ENCODE measurements around the gene RANGAP1. TPM values are rescaled to one million over a fixed set of nuclear protein-coding genes. Genes with fewer than 3 reads are reported as not detected.

RANGAP1 gene, protein sequence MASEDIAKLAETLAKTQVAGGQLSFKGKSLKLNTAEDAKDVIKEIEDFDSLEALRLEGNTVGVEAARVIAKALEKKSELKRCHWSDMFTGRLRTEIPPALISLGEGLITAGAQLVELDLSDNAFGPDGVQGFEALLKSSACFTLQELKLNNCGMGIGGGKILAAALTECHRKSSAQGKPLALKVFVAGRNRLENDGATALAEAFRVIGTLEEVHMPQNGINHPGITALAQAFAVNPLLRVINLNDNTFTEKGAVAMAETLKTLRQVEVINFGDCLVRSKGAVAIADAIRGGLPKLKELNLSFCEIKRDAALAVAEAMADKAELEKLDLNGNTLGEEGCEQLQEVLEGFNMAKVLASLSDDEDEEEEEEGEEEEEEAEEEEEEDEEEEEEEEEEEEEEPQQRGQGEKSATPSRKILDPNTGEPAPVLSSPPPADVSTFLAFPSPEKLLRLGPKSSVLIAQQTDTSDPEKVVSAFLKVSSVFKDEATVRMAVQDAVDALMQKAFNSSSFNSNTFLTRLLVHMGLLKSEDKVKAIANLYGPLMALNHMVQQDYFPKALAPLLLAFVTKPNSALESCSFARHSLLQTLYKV
- 71.2 and 74.4 TPM in 2 replicates for total RNA-seq (2012; rRNA removed)
- 148 and 165 TPM in 2 replicates for polyA plus RNA-seq (2012; rRNA removed)
- 129 and 158 TPM in 2 replicates for polyA plus RNA-seq (2012; cell fraction: cytosol; rRNA removed)
- 168 and 358 TPM in 2 replicates for polyA plus RNA-seq (2012; cell fraction: nucleus; rRNA removed; ENCODE audit: low replicate concordance)
- percentile 90 among the genes with signal in this experiment for Bru-seq, nascent RNA
- BruChase-seq, experiment 1, labeled RNA remaining after a 6-hour chase = percentile 96 among the genes with signal in this experiment
- BruChase-seq, experiment 2, labeled RNA remaining after a 2-hour chase = percentile 88 among the genes with signal in this experiment
- long read RNA-seq, full-length matches to known transcripts = 179 of 370 reads
- long read RNA-seq, partial matches to known transcripts = 83 of 370 reads
- long read RNA-seq, other reads (novel, unspliced or antisense) = 108 of 370 reads

DNA sequence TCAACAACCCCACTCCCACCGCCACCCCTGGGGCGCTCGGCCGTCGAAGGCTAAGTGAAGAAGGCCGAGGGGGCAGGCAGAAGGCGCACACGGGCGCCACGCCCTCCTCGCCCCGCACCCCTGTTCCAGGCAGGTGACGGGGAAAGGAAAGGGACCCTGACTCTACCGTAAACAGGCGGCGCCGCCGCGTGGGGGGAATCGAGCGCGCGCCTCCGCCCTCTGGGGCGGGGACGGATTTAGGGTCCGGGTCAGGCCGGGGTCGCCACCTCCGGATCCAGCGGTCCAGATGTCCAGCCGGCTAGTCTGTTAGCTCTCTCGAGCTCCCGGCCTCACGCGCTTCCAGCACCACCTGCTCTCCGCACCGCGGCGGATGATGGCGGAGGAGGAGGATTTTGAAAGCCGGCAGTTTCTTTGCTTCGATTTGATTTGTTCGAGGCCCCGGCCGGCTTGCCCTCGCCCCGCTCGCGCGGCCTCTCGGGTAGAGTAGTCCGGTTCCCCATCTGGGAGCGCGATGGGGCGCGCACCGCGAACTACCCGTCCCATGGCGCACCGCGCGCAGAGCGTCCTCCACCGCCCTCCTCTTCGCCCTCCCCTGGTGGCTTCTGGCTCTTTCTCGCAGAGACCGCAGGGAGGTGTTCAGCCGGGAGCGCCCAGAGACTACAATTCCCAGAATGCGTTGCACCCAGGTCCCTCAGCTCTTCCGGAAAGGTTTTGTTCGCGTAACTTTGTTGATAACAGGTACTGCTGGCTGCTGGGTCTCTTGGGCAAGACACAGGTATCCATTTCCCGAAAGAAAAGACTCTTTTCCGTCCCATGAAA is at the start of gene RANGAP1:
RANGAP1 (minus strand) TSS at position 368 of the 819 bp plus-strand sequence. CDS start 5,143 bp downstream, outside the sequence.
- Histone ChIP-seq H3K4me1 (ENCODE audit: control insufficient read depth, insufficient read depth, low read length) (peaks cover 24% of the 10 kb centered on the region), H3K4me3 (ENCODE audit: insufficient read depth, low read depth, low read length) (peak within 1 kb of the TSS; percentile 55), H3K36me3 (ENCODE audit: control insufficient read depth, insufficient read depth, low read length) (peaks cover 21% of the 10 kb centered on the region), H3K14ac (replicated peaks; ENCODE audit: low read depth, low read length) (peak within 1 kb of the TSS; percentile 86), H4K8ac (ENCODE audit: low read depth in 2 of 2, low read length in 2 of 2) (peak within 1 kb of the TSS; percentile 77 to 95), H3K56ac (ENCODE audit: extremely low read depth, insufficient read depth, low read length) (peak within 1 kb of the TSS; percentile 92), H3K27ac (ENCODE audit: insufficient read depth, low read length) (peak within 1 kb of the TSS; percentile 81), H2AFZ (replicated peaks; ENCODE audit: low read length, poor library complexity) (peak within 1 kb of the TSS; percentile 89), H3K9ac (ENCODE audit: low read depth, low read length) (peak within 1 kb of the TSS; percentile 81), H2BK5ac (ENCODE audit: low read depth, low read length, poor library complexity, severe bottlenecking) (peak within 1 kb of the TSS; percentile 99), H3K4ac (ENCODE audit: low read depth, low read length) (peak within 1 kb of the TSS; percentile 98), H4K91ac (ENCODE audit: insufficient read depth, low read depth, low read length) (peak within 1 kb of the TSS; percentile 98), H2AK9ac (replicated peaks; ENCODE audit: low read depth, low read length, poor library complexity) (peak within 1 kb of the TSS; percentile 99), H4K5ac (ENCODE audit: low read depth, low read length) (peak within 1 kb of the TSS; percentile 97), H4K20me1 (ENCODE audit: insufficient read depth, low read length) (peaks cover 11% of the 10 kb centered on the region; the same call in 1 of the 2 replicates), H2BK120ac (ENCODE audit: low read depth, low read length) (peak within 1 kb of the TSS; percentile 94), H3K9me1 (ENCODE audit: insufficient read depth, low read length) (peaks cover 15% of the 10 kb centered on the region), H3K18ac (ENCODE audit: low read depth, low read length) (peak within 1 kb of the TSS; percentile 90), H2AK5ac (ENCODE audit: low read depth, low read length) (peak within 1 kb of the TSS; percentile 97), H2BK20ac (ENCODE audit: low read depth, low read length) (peak within 1 kb of the TSS; percentile 94), H3K79me1 (ENCODE audit: low read depth in 1 of 2, low read length in 2 of 2) (peaks cover 19 to 59% of the 10 kb centered on the region in 2 experiments; a peak in 3 of 4 replicates), H3K4me2 (ENCODE audit: low read depth, low read length) (peak within 1 kb of the TSS; percentile 96), H3K23ac (ENCODE audit: low read depth, low read length) (peak within 1 kb of the TSS; percentile 95), H2BK15ac (ENCODE audit: low read depth, low read length) (peak within 1 kb of the TSS; percentile 97), H3K27me3 (ENCODE audit: control insufficient read depth, insufficient read depth, low read length) (no peaks in the 10 kb centered on the region), H3K9me3 (ENCODE audit: control insufficient read depth, insufficient read depth, low read length) (no peaks in the 10 kb centered on the region)
- CTCF ChIA-PET = interaction anchor here (1.1 kb wide), 1 partner anchor 22 kb away, joined by 3 read pairs; no protein-coding TSS in a partner anchor
- BruUV-seq (replicated peaks) = no TSS peak
- dilution Hi-C loops (cut with HindIII; ENCODE audit: low sequenced_read_pairs, unreplicated experiment) (no loop called here), intact Hi-C loops (cut with micrococcal nuclease) (loop anchor here (1.0 to 2.0 kb wide), 2 partner anchors 15 to 160 kb away; partner anchors contain the start of genes TOB2 and ZC3H7B), in situ Hi-C loops (cut with MboI; ENCODE audit: low sequenced_read_pairs) (no loop called here)
- DNase-seq (peak; percentile 98), ATAC-seq (ENCODE audit: low read depth) (peak; percentile 87)
- 1% methylated on average over 30 of the region's 77 CpGs; no CpG with 5 or more reads in 1 of the 2 experiments for WGBS, 2 experiments (ENCODE audit: extremely low coverage in 2 of 2, insufficient read length in 1 of 2)
- POLR2A ChIA-PET (ENCODE audit: unreplicated experiment) = no interaction called here
- TF ChIP-seq CHD1 (IDR thresholded peaks at IDR 0.05; ENCODE audit: low read depth, low read length) = peak; percentile 17; the same call in 1 of the 2 replicates
- no peak for TF ChIP-seq SMC3 (IDR thresholded peaks at IDR 0.05; ENCODE audit: low read depth, low read length)
- TF ChIP-seq POLR2A (IDR thresholded peaks at IDR 0.05; ENCODE audit: low read depth, low read length) = peak; percentile 95
- TF ChIP-seq, protein P1, sequence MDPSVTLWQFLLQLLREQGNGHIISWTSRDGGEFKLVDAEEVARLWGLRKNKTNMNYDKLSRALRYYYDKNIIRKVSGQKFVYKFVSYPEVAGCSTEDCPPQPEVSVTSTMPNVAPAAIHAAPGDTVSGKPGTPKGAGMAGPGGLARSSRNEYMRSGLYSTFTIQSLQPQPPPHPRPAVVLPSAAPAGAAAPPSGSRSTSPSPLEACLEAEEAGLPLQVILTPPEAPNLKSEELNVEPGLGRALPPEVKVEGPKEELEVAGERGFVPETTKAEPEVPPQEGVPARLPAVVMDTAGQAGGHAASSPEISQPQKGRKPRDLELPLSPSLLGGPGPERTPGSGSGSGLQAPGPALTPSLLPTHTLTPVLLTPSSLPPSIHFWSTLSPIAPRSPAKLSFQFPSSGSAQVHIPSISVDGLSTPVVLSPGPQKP (IDR thresholded peaks at IDR 0.05; ENCODE audit: borderline replicate concordance, low read depth, low read length) = no peak
- TF ChIP-seq MAFK (IDR thresholded peaks at IDR 0.05; ENCODE audit: low read depth, low read length) = 0 out of 2 replicates have a peak, but pooled peaks have one; percentile 13
- TF ChIP-seq RFX5 (IDR thresholded peaks at IDR 0.05; ENCODE audit: low read depth, low read length) = no peak
- peak; percentile 28; the same call in 1 of the 2 replicates for TF ChIP-seq CEBPB (IDR thresholded peaks at IDR 0.05; ENCODE audit: low read depth, low read length)
- peak; percentile 99 for TF ChIP-seq MAZ (IDR thresholded peaks at IDR 0.05; ENCODE audit: borderline replicate concordance, low read depth, low read length)
- no peak for TF ChIP-seq FOS (IDR thresholded peaks at IDR 0.05; ENCODE audit: low read depth, low read length)
- no peak for TF ChIP-seq BHLHE40 (IDR thresholded peaks at IDR 0.05; ENCODE audit: low read depth, low read length)
- TF ChIP-seq RAD21 (IDR thresholded peaks at IDR 0.05; ENCODE audit: low read length) = no peak
- TF ChIP-seq MXI1 (IDR thresholded peaks at IDR 0.05; ENCODE audit: borderline replicate concordance, low read depth, low read length) = peak; percentile 95
